ENCODE results near the gene ATP8B4. TPM values are rescaled to one million over a fixed set of nuclear protein-coding genes. Genes with fewer than 3 reads are reported as not detected.

The ATP8B4 gene
- total and polyA plus RNA-seq, 10 of the 15 experiments (the other 5 are each of a cell fraction or from before 2014, with no cell fraction given) = 0.02 to 0.94 (median 0.19) TPM

DNA sequence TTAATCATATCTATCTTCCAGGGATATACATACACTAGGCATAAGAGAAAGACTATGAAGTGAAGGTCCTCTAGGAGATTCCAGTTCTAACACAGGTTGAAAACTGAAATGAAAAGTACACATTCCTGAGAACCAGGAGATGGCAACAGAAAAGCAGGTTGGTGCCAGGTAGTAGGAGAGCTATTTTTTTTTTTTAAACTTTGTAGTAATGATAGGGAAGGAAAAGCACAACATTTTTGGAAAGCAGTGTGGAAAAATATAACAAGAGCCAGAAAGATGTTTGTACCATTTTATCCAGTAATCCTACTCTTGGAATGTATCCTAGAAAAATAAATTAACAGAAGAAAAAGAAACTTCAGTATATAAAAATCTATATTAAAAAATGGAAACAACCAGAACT, 308.3 kb downstream of the ATP8B4 start:
- Histone ChIP-seq H3K4me3 (no peak overlapping the region), H3K79me2 (ENCODE audit: control insufficient read depth, insufficient read depth, low read length) (no peaks in the 10 kb centered on the region), H3K9me3 (replicated peaks; ENCODE audit: control insufficient read depth, insufficient read depth, low read length) (no peaks in the 10 kb centered on the region), H3K27me3 (replicated peaks in 1 of 2; ENCODE audit: control insufficient read depth in 2 of 2, insufficient read depth in 2 of 2, low read length in 1 of 2) (no peaks in the 10 kb centered on the region), H3K4me2 (ENCODE audit: control insufficient read depth, insufficient read depth) (no peak overlapping the region), H4K20me1 (ENCODE audit: control insufficient read depth, insufficient read depth) (no peaks in the 10 kb centered on the region), H3K27ac (ENCODE audit: control insufficient read depth, insufficient read depth) (no peak overlapping the region), H3K4me1 (ENCODE audit: control insufficient read depth, insufficient read depth, low read length) (no peaks in the 10 kb centered on the region), H3K36me3 (ENCODE audit: control insufficient read depth in 2 of 2, insufficient read depth in 2 of 2, low read length in 1 of 2) (no peaks in the 10 kb centered on the region), H2AFZ (ENCODE audit: control insufficient read depth, low read depth, low read length) (no peak overlapping the region), H3K9ac (ENCODE audit: control insufficient read depth, insufficient read depth, low read length) (no peak overlapping the region)
- ATAC-seq = no peak
- DNase-seq (ENCODE audit: low read depth, low spot score) = no peak
- CTCF ChIA-PET = interaction anchor here (1.0 kb wide), 1 partner anchor 9 kb away, joined by 3 read pairs; no protein-coding TSS in a partner anchor
- RAD21 ChIA-PET (ENCODE audit: unreplicated experiment) = no interaction called here
- SMC1A ChIA-PET (ENCODE audit: uncharacterized antibody, unreplicated experiment) = no interaction called here
- in situ Hi-C loops (cut with MboI) (no loop called here), intact Hi-C loops (cut with micrococcal nuclease; ENCODE audit: unreplicated experiment) (no loop called here)
- TF ChIP-seq ZSCAN29 (IDR thresholded peaks at IDR 0.05) (no peak), NBN (IDR thresholded peaks at IDR 0.05) (no peak), NR2C1 (IDR thresholded peaks at IDR 0.05) (no peak), ASH2L (IDR thresholded peaks at IDR 0.05; ENCODE audit: borderline replicate concordance, low read depth) (no peak), BACH1 (IDR thresholded peaks at IDR 0.05; ENCODE audit: borderline replicate concordance) (no peak), NFIC (IDR thresholded peaks at IDR 0.05; ENCODE audit: low read depth, low read length) (no peak), BHLHE40 (IDR thresholded peaks at IDR 0.05; ENCODE audit: borderline replicate concordance in 1 of 2, low read depth in 2 of 2, low read length in 1 of 2) (no peak), CREB1 (IDR thresholded peaks at IDR 0.05; ENCODE audit: low read depth) (no peak), YY1 (IDR thresholded peaks at IDR 0.05; ENCODE audit: low read depth, low read length) (no peak), TCF7 (IDR thresholded peaks at IDR 0.05; ENCODE audit: borderline replicate concordance) (no peak), WRNIP1 (IDR thresholded peaks at IDR 0.05; ENCODE audit: borderline replicate concordance, low read depth, low read length) (no peak), PML (IDR thresholded peaks at IDR 0.05; ENCODE audit: low read length) (no peak), YBX1 (IDR thresholded peaks at IDR 0.05) (no peak)
- TF ChIP-seq, protein P1, sequence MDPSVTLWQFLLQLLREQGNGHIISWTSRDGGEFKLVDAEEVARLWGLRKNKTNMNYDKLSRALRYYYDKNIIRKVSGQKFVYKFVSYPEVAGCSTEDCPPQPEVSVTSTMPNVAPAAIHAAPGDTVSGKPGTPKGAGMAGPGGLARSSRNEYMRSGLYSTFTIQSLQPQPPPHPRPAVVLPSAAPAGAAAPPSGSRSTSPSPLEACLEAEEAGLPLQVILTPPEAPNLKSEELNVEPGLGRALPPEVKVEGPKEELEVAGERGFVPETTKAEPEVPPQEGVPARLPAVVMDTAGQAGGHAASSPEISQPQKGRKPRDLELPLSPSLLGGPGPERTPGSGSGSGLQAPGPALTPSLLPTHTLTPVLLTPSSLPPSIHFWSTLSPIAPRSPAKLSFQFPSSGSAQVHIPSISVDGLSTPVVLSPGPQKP (IDR thresholded peaks at IDR 0.05; ENCODE audit: low read depth, low read length) = no peak
- TF ChIP-seq, protein P2, sequence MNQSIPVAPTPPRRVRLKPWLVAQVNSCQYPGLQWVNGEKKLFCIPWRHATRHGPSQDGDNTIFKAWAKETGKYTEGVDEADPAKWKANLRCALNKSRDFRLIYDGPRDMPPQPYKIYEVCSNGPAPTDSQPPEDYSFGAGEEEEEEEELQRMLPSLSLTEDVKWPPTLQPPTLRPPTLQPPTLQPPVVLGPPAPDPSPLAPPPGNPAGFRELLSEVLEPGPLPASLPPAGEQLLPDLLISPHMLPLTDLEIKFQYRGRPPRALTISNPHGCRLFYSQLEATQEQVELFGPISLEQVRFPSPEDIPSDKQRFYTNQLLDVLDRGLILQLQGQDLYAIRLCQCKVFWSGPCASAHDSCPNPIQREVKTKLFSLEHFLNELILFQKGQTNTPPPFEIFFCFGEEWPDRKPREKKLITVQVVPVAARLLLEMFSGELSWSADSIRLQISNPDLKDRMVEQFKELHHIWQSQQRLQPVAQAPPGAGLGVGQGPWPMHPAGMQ (IDR thresholded peaks at IDR 0.05; ENCODE audit: borderline replicate concordance) = no peak
- TF ChIP-seq, protein P3, sequence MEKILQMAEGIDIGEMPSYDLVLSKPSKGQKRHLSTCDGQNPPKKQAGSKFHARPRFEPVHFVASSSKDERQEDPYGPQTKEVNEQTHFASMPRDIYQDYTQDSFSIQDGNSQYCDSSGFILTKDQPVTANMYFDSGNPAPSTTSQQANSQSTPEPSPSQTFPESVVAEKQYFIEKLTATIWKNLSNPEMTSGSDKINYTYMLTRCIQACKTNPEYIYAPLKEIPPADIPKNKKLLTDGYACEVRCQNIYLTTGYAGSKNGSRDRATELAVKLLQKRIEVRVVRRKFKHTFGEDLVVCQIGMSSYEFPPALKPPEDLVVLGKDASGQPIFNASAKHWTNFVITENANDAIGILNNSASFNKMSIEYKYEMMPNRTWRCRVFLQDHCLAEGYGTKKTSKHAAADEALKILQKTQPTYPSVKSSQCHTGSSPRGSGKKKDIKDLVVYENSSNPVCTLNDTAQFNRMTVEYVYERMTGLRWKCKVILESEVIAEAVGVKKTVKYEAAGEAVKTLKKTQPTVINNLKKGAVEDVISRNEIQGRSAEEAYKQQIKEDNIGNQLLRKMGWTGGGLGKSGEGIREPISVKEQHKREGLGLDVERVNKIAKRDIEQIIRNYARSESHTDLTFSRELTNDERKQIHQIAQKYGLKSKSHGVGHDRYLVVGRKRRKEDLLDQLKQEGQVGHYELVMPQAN (conservative IDR thresholded peaks at IDR 0.05) = no peak
- POLR2A ChIA-PET = no interaction called here
- no TSS peak for BruUV-seq (replicated peaks)
- FAIRE-seq = no peak

Measured in GM12878 (cell line).